ENCODE results near the gene C1QTNF6.

GRCh38 chr22:37137131-37137530 is 50.9 kb downstream of the C1QTNF6 start:
- TF ChIP-seq POLR2AphosphoS5 (IDR thresholded peaks at IDR 0.05) (no peak), CTCF (IDR thresholded peaks at IDR 0.05) (no peak), POLR2A (IDR thresholded peaks at IDR 0.05; ENCODE audit: low read depth) (no peak), EP300 (IDR thresholded peaks at IDR 0.05) (no peak)
